ENCODE data around the gene SAP30.

The SAP30 gene

DNA sequence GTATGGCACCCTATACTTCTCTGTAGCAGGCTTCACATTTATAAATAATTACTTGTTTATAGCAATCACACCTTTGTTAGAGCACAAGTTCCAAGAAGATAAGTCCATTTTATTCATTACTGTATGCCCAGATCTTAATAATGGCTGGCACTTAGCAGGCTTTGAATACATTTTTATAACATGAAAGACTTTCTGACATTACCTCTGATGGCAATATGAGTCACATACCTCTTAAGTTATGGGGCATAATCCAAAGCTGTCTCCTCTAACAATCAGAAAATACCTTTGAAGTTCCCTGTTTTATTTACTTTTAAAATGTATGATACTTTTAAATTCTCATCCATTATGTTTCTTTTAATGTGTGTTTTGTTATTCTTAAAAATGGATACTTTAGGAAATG lies 16.0 kb downstream of the SAP30 start:
- H2AFZ ChIP-seq (ENCODE audit: low read length): no peak overlapping the region
- H3F3A ChIP-seq (ENCODE audit: insufficient read depth, low read length): no peaks in the 10 kb centered on the region
- no peaks in the 10 kb centered on the region for H3K4me1 ChIP-seq (ENCODE audit: insufficient read depth, low read length, severe bottlenecking)
- TF ChIP-seq EZH2 (IDR thresholded peaks at IDR 0.05; ENCODE audit: borderline replicate concordance, low read length): no peak
- TF ChIP-seq, protein P1, sequence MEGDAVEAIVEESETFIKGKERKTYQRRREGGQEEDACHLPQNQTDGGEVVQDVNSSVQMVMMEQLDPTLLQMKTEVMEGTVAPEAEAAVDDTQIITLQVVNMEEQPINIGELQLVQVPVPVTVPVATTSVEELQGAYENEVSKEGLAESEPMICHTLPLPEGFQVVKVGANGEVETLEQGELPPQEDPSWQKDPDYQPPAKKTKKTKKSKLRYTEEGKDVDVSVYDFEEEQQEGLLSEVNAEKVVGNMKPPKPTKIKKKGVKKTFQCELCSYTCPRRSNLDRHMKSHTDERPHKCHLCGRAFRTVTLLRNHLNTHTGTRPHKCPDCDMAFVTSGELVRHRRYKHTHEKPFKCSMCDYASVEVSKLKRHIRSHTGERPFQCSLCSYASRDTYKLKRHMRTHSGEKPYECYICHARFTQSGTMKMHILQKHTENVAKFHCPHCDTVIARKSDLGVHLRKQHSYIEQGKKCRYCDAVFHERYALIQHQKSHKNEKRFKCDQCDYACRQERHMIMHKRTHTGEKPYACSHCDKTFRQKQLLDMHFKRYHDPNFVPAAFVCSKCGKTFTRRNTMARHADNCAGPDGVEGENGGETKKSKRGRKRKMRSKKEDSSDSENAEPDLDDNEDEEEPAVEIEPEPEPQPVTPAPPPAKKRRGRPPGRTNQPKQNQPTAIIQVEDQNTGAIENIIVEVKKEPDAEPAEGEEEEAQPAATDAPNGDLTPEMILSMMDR (IDR thresholded peaks at IDR 0.05; ENCODE audit: low read length): no peak
- no peaks in the 10 kb centered on the region for H4K20me1 ChIP-seq (ENCODE audit: insufficient read depth, low read length)
- no peaks in the 10 kb centered on the region for H3K27me3 ChIP-seq (ENCODE audit: insufficient read depth, low read length)
- H3K9ac ChIP-seq (ENCODE audit: low read length): no peak overlapping the region
- H3K36me3 ChIP-seq (ENCODE audit: insufficient read depth, low read length): no peaks in the 10 kb centered on the region
- no peaks in the 10 kb centered on the region for H3K79me2 ChIP-seq (ENCODE audit: insufficient read depth, low read length)
- no peak overlapping the region for H3K27ac ChIP-seq (ENCODE audit: low read depth, low read length, poor library complexity, severe bottlenecking)
- no peak overlapping the region for H3K4me2 ChIP-seq (ENCODE audit: low read length)
- no peaks in the 10 kb centered on the region for H3K9me2 ChIP-seq (ENCODE audit: low read depth, low read length)
- H3K9me3 ChIP-seq (ENCODE audit: low read length): no peaks in the 10 kb centered on the region
- H3K4me3 ChIP-seq (ENCODE audit: low read depth, low read length, poor library complexity, severe bottlenecking): no peak overlapping the region

DNA sequence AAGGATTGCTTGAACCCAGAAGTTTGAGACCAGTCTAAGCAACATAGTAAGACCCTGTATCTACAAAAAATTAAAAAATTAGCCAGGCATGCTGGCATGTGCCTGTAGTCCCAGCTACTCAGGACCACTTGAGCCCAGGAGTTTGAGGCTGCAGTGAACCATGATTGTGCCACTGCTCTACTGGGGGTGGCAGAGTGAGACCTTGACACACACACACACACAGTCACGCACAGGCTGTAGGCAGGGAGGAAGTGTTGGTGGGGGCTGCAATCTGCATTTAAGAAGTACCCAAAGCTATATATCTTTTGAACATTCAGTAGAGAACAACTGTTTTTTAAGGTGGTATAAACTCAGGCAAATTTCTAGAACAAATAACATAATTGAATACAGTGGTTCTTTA lies 20.9 kb downstream of the SAP30 start:
- no peak overlapping the region for H3K4me3 ChIP-seq (ENCODE audit: low read depth, low read length, poor library complexity, severe bottlenecking)
- H4K20me1 ChIP-seq (ENCODE audit: insufficient read depth, low read length): no peaks in the 10 kb centered on the region
- H2AFZ ChIP-seq (ENCODE audit: low read length): no peak overlapping the region
- H3F3A ChIP-seq (ENCODE audit: insufficient read depth, low read length): no peaks in the 10 kb centered on the region
- no peak overlapping the region for H3K4me2 ChIP-seq (ENCODE audit: low read length)
- no peak for TF ChIP-seq EZH2 (IDR thresholded peaks at IDR 0.05; ENCODE audit: borderline replicate concordance, low read length)
- TF ChIP-seq, protein P1 (IDR thresholded peaks at IDR 0.05; ENCODE audit: low read length): no peak
- H3K9me3 ChIP-seq (ENCODE audit: low read length): no peaks in the 10 kb centered on the region
- no peaks in the 10 kb centered on the region for H3K9me2 ChIP-seq (ENCODE audit: low read depth, low read length)
- H3K27me3 ChIP-seq (ENCODE audit: insufficient read depth, low read length): no peaks in the 10 kb centered on the region
- H3K9ac ChIP-seq (ENCODE audit: low read length): no peak overlapping the region
- H3K4me1 ChIP-seq (ENCODE audit: insufficient read depth, low read length, severe bottlenecking): no peaks in the 10 kb centered on the region
- H3K79me2 ChIP-seq (ENCODE audit: insufficient read depth, low read length): no peaks in the 10 kb centered on the region
- H3K36me3 ChIP-seq (ENCODE audit: insufficient read depth, low read length): no peaks in the 10 kb centered on the region
- H3K27ac ChIP-seq (ENCODE audit: low read depth, low read length, poor library complexity, severe bottlenecking): no peak overlapping the region

DNA sequence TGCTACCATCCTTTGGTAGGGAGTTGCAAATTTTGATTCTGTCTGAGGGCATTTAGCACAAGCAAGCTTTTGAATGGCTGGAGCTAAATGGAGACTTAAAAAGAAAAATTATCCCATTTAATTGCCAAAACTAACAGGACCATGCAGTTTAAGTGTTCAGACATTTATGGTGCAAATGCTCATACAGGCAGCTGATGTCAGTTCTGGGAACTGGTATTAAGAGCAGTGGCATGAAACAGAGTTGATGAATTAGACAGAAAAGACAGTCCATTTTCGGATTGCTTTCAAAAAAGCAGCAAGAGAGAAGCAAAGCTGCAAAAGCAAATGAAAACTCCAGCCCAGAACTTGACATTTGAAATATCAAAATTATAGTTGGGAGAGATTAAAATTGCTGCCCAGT lies 26.9 kb downstream of the SAP30 start:
- TF ChIP-seq, protein P1 (IDR thresholded peaks at IDR 0.05; ENCODE audit: low read length): no peak
- no peak for TF ChIP-seq EZH2 (IDR thresholded peaks at IDR 0.05; ENCODE audit: borderline replicate concordance, low read length)
- Histone ChIP-seq H3K4me3 (ENCODE audit: low read depth, low read length, poor library complexity, severe bottlenecking) (no peak overlapping the region), H3F3A (ENCODE audit: insufficient read depth, low read length) (no peaks in the 10 kb centered on the region), H3K79me2 (ENCODE audit: insufficient read depth, low read length) (no peaks in the 10 kb centered on the region), H2AFZ (ENCODE audit: low read length) (no peak overlapping the region), H4K20me1 (ENCODE audit: insufficient read depth, low read length) (no peaks in the 10 kb centered on the region), H3K27me3 (ENCODE audit: insufficient read depth, low read length) (no peaks in the 10 kb centered on the region), H3K9me3 (ENCODE audit: low read length) (no peaks in the 10 kb centered on the region), H3K4me2 (ENCODE audit: low read length) (no peak overlapping the region), H3K4me1 (ENCODE audit: insufficient read depth, low read length, severe bottlenecking) (no peaks in the 10 kb centered on the region), H3K27ac (ENCODE audit: low read depth, low read length, poor library complexity, severe bottlenecking) (no peak overlapping the region), H3K9ac (ENCODE audit: low read length) (no peak overlapping the region), H3K9me2 (ENCODE audit: low read depth, low read length) (no peaks in the 10 kb centered on the region), H3K36me3 (ENCODE audit: insufficient read depth, low read length) (no peaks in the 10 kb centered on the region)

Measured in OCI-LY1 (cell line).